Coronary artery (tissue), 2 donors: ENCODE data around the gene RAD23A.

Experiments used
- DNase-seq: peaks from one replicate; pipeline ENCODE4 v3.0.0-alpha.2; 2017; ENCODE audit warnings: low spot score
- H3K27ac ChIP-seq, 2 donors: fragments of 200-600 bp; sonication (generic); one replicate each; pipeline ENCODE4 v1.5.1; 2016 to 2019
- H3K4me3 ChIP-seq: fragments of 200-600 bp; sonication (generic); 2 replicates; pipeline ENCODE4 v1.5.1; 2016; ENCODE audit warnings: mild to moderate bottlenecking, moderate library complexity
- TF ChIP-seq, protein P1 (sequence below): fragments of 200-600 bp; sonication (generic); IDR thresholded peaks from one replicate; pipeline ENCODE4 v1.5.1; 2019; ENCODE audit warnings: antibody characterized with exemption

The RAD23A gene

GRCh38 chr19:12932392-12933286 is 13.0 kb upstream of the RAD23A start:
- DNase-seq: no peak
- H3K27ac ChIP-seq: peak overlapping the region; percentile 82 to 87
- TF ChIP-seq, protein P1, sequence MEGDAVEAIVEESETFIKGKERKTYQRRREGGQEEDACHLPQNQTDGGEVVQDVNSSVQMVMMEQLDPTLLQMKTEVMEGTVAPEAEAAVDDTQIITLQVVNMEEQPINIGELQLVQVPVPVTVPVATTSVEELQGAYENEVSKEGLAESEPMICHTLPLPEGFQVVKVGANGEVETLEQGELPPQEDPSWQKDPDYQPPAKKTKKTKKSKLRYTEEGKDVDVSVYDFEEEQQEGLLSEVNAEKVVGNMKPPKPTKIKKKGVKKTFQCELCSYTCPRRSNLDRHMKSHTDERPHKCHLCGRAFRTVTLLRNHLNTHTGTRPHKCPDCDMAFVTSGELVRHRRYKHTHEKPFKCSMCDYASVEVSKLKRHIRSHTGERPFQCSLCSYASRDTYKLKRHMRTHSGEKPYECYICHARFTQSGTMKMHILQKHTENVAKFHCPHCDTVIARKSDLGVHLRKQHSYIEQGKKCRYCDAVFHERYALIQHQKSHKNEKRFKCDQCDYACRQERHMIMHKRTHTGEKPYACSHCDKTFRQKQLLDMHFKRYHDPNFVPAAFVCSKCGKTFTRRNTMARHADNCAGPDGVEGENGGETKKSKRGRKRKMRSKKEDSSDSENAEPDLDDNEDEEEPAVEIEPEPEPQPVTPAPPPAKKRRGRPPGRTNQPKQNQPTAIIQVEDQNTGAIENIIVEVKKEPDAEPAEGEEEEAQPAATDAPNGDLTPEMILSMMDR: no peak

DNA sequence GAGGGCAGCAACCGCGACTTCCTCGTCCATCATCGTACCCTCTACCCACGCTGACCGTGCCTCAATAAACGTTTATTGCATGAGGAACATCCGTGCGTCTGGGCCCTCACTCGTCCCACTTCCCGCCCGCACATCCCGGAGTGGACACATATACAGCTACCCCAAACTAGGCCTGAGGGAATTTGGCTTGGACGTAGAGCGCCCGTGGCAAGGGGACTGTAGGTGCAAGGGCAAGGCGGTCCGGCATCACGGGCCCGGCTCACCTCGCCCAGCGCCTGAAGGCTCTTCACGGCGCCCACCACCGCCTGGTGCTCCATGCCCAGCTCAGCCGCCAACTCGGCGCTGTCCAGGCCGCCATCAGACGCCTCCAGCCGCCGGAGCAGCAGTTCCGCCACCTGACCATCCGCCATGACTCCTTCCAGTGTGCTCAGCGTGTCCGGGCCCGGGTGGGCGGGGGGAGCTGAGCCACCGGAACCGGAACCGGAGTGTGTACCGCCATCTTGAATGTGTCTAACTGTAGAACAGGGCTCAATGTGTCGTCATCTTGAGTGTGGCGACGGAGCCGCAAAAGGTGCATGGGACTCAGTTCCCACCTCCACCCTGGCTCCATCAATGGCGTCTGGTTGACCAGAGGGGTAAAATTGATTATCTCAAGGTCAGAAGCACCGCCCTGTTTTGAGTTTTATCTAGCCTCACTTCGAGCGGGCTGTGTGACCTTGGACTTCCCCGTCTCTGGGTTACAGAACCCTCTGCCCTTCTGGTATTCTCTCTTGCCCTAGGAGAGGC is 12.2 kb upstream of the RAD23A start, which contains the start of gene FARSA:
Gene FARSA, minus strand, starts transcription at position 425 of the 786 bp plus-strand sequence. Its CDS starts 15 bp downstream, at position 410.
- peak within 1 kb of the TSS; percentile 94 for H3K4me3 ChIP-seq
- peak within 1 kb of the TSS; percentile 82 to 87 for H3K27ac ChIP-seq
- DNase-seq: peak; percentile 96
- TF ChIP-seq, protein P1: no peak

More at GRCh38 chr19:12932392-12933286, 13.0 kb upstream of the RAD23A start:
- H3K4me3 ChIP-seq: peak overlapping the region; percentile 94

- Histone ChIP-seq H3K4me3 (no peak overlapping the region), H3K27ac (no peak overlapping the region)
- TF ChIP-seq, protein P1: no peak
- DNase-seq: no peak
Observed at GRCh38 chr19:12935071-12935470, 10.6 kb upstream of the RAD23A start.

DNA sequence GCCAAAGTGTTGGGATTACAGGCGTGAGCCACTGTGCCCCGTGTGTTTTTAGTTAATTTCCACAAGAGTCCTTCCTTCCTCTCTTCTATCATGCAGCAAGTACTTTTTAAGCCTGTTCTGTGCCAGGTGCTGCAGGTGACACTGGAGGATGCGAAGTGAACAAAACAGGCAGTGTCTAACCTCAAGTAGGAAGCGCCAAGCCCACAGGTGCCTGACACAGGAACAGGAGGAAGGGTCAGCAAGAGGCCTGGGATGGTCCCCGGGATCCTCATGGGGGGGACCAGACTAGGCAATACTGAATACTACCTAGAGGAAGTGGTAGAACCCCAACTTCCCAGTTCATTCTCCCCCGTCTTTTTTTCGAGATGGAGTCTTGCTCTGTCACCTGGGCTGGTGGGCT is 9.1 kb upstream of the RAD23A start:
- DNase-seq: no peak
- TF ChIP-seq, protein P1: no peak
- H3K27ac ChIP-seq: no peak overlapping the region
- no peak overlapping the region for H3K4me3 ChIP-seq

GRCh38 chr19:12937093-12937926 is 8.4 kb upstream of the RAD23A start:
- TF ChIP-seq, protein P1: no peak
- DNase-seq: no peak
- H3K4me3 ChIP-seq: peak overlapping the region; percentile 94
- H3K27ac ChIP-seq: peak overlapping the region; percentile 77 to 96

- Histone ChIP-seq H3K4me3 (peak within 1 kb of the TSS; percentile 94), H3K27ac (peak within 1 kb of the TSS; percentile 95 to 96)
- TF ChIP-seq, protein P1: no peak
- DNase-seq: peak; percentile 100
Observed at GRCh38 chr19:12937927-12938778, 7.5 kb upstream of the RAD23A start, which contains the start of gene CALR. CALR (plus strand) TSS chr19:12938609; CDS start chr19:12938680, 71 bp downstream.
